HG02870 (cell line): ENCODE measurements around the gene SMYD3.

Experiments used
- ATAC-seq: cut with Tn5 transposase; IDR thresholded peaks from one replicate; pipeline ENCODE4 v1.9.1; 2021; ENCODE audit warnings: mild to moderate bottlenecking, moderate library complexity; ENCODE audit not compliant: unreplicated experiment

The SMYD3 gene

DNA sequence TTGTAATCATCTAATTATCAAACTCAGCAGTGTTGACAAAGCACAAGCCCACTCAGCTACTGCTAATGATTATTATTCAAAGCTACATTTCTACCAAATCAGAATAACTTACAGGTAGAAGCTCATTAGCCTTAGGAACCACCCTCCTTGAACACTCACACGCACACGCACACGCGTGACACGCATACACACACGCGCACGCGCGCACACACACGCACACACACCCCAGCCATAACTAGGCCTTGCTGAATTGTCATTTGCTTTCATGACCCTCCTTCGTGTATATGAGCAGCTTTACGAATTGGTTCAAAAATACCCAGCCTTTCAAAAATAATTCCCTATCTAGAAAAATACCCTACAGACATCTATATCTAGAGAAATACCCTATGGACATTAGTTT is 195.6 kb downstream of the SMYD3 start:
- no peak for ATAC-seq

DNA sequence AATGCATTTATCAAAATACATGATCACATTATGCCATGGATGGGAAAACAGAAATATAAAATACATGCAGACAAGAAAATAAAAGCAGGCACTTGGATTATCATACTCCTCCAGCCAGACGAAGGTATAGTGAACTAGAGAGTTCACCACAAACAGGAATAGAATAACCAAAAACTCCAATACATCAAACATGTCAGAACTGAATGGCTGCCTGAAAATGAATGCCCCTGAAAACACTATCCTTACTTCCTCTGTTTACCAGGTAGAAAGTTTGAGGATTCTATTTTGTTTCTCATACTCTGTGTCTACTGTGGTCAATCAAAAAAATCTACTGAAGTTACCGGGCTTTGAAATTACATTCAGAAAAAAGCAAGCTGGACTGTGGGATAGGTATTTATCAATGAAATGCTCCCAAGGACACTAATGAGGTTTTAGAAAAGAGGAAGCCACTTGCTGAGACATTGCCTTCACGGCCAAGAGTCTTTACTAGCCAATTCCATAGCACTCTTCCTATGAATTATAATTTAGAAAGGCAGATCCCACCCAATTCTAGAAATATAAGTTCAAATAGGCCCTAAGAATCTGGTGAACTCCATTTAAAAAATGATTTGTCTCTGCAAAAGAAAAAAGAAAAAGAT is 197.7 kb downstream of the SMYD3 start:
- ATAC-seq = no peak

DNA sequence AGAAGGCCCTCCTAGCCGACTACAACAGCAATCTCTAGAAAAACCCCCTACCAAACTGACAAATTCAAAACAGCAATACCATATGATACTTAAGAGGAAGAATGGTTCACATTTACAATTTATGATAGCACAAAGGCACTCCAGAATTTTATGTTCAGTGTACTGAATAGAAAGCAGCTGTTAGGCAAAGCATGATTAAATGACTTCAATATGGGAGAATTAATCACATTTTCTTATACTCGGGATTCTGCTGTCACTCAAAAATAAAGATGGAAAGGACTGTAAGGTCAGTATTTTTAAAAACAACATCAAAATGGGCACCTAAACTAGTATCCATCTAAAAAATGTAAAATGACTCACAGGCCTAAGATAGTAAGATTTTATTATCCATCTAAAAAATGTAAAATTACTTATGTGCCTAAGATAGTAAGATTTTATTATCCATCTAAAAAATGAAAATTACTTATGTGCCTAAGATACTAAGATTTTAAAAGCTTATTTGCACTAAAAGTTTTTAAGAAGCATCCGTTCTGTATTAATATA is 198.5 kb downstream of the SMYD3 start:
- ATAC-seq = no peak

DNA sequence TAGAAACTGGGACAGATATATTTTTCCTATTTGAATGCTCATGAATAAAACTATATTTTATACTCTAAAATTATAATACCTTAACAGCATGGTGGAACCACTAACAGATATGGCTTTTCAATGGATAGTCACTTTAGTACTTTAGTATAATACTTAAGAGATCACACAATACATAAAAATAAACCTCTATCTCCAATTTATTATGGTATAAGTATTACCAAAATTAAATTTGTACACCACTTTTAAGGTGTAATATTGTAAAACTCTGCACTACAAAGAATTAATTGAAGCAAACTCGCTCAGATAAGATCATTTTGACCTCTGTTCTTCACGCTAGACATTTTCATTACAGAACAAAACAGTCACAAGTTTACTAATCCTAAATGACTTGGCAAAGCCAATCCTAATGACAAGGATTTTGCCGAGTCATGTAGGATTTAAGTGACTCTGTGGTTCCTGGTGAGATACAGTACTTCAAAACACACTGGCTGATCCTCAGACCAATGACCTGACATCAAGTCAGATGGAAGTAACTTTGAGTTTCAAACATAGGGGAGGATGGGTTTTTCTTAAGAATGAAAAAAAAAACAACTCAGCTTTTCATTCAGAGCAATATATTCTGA is 200.6 kb downstream of the SMYD3 start:
- no peak for ATAC-seq

DNA sequence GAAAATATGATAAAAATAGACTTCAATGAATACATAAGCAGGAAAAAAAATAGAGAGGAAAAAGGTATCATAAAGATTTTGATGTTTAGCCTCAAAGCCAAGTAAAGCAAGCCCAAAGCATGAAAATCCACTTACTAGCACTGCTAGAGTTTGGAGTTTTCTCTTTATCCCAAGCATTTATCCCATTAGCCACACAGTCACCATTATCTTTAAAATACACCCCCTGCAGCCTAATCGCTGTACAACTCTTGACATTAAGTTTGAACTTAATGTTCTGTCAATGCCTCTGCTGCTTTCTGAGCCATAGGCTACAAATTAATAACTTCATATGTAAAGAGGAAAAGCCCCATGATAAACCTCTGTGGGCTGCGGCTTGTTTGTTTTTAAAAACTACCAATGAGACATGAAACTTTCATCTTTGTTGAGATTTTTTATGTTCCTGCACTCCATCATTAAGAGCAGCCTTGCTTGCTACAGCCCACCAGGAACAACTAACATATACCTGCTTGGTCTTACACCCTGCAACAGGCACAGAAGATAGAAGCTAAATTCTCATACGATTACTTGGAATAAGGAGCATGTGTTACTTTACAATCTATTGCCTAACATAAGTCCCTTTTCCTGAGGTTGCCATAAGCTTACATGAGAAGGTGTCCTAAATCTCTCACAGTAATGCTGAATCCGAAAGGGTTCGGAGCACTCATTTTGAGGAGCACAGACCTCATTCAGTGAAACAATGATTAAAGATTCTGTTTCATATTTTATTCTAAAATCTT is 202.4 kb downstream of the SMYD3 start:
- no peak for ATAC-seq

DNA sequence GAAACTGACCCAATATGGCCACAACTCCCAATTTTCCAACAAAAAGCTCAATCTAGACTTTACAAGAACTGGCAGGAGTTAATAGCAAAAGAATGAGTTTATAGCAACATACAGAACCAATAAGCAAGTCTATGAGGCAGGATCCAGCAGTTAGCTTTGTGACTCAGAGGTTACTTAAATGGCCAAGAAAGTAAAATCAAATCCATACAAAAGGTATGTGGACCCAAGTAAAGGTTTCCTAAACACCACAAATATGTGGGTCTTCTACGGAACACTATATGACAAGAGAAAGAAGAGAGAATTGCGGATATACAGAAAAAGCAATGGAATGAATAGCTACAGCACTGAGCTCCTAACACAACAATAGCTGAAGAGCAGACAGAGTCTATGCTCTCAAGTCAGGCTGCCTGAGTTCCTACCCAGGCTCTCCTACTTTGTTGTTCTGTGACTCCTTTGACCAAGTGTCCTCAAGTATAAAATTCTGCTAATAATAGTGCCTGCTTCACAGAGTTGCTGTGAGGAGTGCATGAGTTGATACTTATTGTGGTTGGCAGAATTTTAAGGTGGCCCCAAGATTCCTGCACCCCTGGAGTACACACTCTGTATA is 204.3 kb downstream of the SMYD3 start:
- no peak for ATAC-seq

DNA sequence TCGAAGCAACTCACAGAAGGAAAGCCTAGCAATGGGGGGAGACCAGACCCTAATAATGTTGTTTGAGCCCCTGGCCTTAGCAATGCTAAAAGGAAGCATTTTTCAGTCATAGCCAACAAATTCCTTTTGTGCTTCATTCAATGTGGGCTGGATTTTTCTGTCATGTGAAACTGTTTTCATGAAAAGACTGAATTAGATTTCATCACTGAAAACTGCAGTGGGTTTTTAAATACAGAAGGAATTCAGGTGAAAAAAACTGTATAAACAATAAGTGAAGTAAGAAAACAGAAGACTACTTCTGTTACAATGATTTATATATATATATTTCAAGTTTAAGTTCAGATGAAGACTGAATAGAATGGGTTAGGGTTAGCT is 204.8 kb downstream of the SMYD3 start:
- ATAC-seq = no peak

DNA sequence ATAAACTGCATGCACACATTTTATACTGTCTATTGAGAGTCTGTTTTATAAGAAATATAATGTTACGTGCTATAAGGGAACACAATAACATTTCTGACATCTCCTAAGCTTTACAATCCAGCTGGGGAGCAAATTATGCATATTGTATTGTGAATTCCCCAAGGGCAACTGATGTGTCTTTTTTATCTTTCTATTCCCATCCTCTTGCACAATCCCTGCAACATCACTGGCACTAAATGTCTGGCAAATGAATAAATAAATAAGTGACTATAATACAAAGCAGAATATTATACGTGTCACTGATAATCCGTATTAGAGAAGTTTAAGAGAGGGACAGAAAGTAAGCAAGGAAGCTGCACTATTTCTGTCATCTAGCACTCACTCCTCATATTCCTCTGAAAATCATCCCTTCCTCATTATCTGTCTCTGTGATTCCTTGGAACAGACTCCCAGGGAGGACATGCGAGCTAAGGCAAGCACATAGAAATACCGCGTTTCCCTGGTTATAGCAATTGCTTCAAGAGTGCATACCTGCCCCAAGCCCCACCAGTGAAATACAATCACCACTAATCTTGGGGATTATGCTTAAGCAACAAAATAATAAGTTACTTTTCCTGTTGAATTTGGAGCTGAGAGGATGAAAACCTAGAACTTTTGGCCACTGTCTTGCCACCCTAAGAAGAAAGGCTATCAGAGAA is 205.4 kb downstream of the SMYD3 start:
- ATAC-seq = no peak

DNA sequence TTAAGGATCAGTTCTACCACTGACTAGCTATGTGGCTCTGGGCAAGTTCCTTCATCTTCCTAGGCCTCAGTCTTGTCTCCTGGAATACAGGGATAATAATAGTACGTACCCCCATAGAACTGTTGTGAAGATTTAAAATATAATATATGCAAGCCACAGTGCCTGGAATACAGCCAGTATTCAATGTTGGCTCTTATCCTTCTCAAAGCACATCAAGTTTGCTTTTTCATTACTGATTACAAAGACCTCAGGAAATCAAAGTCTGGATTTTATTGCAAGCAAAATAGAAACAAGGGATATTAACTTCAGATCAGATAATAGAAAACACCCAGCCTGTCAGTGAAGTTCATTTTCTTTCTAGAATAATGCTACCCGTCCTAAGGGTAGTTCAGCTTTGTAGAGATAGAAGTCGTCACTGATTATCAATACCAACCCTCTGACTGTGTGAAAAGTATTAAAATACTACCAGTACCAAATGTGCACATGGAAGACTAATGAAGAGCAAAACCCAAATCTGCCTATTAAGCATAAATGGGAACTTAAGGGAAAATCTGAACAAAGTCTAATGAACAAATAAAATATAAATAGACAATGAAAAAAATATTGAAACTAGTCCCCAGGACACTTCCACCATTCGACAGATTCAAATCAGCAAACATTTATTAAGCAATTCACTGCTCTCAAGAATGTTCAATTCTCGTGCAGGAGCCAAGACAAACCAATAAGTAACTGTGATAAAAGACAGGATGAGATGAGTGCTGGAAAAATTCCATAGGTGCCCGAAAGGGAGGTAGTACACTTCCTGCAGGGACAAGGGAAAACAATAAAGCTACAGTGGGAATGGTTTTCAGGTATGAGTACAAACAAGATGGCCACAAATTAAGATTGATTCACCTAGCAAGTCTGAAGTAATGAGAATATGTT is 206.2 kb downstream of the SMYD3 start:
- ATAC-seq = no peak

DNA sequence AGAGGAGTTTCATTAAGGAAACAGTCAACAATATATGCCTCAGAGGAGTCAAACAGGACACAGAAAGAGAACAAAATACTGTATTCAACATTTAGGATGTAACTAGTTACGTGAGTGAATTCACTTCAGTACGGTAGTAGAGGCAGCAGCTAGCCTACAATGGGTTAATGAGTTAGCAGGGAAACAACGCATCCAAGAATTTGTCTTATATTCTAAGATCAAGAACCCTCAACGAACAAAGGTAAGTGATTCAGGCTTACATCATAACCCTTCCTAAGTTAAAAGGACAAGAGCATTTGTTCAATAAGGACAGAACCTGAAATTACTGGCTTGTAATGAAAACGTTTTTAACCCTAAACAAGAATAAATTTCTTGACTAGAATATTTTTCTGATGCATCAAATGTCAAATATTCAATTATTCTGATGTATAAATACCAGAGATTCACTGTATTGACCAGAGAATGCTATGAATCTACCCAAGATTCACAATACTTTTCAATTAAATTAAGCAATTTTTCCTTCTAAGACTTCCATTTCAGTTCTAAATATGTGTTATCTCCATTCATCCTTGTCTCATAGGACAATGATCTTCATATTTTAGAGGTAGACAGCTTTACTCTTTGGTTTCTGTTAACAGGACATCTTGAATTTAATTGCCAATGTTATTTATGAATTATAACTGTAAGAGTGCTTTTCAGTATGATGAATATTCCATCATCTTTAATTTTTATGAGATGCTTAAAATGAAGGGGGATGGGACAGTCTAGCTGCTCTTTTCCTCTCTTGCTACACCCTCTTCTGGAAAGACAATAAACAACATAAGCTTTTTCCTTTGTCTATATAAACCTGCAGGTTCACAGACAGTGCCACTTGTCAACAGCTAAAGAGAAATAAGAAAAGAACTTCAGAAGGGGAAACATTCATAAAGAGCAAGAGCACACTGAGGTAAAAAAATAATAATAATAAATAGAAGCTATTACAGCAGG is 209.5 kb downstream of the SMYD3 start:
- no peak for ATAC-seq

DNA sequence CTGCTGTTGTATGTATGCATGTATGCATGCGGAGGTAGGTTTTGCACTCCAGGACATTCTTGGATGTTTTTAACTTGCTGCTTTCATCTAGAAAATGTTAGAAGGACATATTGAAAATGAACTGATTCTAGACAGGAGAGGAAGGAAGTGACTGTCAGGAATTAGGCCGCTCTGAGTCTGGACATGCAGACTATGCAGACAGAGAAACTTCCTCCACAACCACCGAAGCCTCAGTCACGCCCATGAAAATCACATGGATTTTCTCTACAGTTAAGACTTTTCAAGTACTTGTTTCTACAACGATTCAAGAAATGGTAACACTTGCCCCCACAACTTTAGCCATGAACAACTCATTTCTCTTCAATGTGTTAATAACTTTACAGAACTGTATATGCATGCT is 211.1 kb downstream of the SMYD3 start:
- no peak for ATAC-seq

DNA sequence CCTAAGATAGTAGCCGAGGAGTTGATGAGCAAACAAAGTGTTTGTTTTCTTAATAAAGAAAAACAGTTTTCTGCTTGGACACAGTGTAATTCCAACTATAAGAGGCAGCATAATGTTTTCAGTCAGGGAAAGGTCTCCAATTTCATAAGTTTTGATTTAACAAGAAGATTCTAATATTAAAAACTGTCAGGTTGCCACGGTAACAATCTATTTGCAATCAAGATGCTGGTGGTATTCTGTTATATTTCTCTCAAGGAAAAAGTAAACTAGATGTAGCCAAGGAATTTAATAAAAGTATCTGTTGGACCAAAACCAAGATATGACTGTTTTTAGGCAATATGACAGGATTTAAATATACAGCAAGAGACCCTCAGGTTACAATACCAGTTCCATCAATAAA is 211.7 kb downstream of the SMYD3 start:
- no peak for ATAC-seq

DNA sequence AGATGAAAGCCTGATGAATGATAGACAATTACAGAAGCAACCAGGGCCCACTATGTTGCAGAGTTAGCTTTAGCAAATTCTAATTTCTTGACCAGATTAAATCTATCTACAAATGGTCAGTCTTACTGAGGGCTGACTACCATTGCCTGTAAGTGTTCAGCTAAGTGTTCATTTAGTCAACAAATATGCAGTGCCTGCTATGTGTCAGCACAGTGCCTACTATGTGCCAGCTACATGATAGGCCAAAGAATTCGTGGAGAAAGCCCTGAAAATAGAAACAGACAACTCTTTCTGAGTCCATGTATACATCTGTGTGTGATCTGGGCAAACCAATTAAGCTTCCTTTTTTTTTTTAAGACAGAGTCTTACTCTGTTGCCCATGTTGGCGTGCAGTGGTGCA is 212.8 kb downstream of the SMYD3 start:
- ATAC-seq = no peak

DNA sequence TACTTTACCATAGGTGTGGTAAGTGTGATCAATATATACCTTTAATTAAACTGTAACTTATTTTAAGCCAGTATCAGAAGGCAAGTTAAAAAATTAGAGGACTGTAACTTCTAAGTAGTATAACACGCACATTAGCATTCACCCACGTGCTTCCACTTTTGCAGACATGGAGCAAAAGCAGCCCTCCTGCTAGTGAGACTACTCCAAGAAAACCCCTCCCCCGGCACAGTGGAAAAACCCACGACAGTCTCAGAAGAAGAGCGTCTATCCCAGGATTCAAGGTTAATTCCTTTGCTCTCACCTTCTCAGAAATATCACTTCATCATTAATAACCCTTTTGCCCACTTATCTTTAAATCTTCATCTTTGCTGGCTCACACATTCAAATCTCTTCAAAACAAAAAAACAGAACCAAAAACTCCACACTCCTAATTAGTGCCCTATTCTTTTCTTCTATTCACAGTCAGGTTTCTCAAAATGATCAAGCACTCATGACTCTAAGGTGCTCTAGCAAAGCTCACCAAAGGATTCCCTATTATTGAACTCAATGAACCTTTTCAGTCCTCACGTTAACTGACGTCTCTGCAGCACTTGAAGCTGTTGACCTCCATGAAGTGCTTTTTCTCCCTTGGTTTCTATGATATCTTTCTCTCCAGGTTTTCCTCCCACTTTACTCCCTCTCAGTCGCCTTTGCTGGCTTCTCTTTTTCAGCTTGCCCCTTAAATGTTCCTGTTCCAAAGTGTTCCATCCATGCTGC is 213.5 kb downstream of the SMYD3 start:
- ATAC-seq = no peak

DNA sequence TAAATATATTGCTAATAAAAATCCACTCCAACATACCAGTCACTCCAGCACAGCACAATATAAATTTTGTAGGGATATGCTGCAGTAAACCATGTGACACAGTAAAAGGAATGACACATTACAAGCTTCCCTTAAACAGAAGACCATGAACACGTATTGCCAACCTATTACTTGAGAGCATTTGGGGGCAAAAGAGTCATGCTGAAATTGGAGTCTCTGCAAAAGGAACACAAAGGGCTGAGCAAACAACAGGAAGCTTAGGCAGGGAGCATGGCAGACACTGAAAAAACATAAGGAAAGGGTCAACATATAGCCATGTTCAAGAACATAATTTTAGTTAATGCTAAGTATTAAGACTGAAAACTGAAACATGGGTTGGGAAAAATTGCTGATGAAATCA is 214.5 kb downstream of the SMYD3 start:
- no peak for ATAC-seq

DNA sequence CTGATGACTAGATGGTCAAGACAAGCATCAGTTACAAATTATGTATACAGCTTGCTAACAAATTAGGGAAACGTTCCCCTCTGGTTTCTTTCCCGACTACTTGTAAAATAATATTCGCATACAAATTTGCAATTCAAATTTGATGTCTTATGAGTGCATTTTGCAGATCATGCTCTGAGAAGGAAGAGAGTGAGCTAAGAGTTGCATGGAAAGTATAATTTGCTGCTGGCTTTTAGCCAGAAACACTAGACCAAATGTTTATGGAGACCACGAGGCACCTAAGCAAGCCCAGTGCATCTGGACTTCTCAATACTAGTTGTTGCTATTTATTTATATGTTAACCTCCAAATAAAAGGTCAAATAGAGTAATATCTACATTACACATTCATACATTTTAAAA is 216.0 kb downstream of the SMYD3 start:
- ATAC-seq = no peak

DNA sequence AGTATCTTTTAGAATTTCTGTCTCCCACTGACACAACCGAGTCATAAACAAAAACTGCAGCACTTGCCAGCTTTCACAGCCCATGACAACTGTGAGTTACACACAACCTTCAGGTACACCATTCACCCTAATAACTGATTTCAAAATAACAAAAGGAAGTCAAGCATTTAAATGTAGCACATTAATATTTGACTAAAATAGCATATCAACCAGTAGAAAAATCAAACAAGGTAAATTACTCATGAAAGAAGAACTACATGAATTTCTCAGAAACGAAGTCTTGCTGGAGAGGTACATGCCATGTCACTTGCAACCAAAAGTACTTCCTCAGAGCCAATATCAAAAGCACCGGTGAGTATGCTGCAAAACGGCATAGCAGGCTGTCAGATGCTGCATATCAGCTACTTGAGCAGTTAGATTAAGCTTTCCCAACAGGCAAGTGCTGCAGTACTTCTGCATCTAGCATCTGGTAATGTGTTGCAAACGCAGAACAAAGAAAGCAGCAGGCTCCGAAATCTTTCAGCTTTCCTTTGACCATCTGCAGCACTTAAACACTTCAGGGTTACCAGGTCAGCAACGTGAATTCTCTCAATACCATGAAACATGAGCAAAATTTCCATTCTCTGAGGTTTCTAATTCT is 223.2 kb downstream of the SMYD3 start:
- ATAC-seq = no peak

DNA sequence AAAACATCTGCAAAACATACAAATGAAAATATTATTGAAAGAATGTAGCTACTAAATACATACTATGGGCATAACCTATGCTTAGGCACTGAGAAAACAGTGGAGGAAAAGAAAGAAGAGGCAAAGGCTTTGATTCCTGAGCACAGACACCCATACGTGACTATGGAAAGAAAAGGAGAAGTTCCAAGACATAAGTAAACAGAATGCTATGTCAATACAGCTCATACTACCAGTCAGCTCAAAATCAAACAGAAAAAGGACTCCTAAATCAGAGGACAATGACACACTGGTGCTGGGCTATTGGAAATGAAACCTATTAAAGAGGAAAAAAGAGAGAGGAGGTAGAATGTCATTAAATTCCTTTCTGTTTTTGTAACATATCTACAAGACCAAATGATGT is 225.4 kb downstream of the SMYD3 start:
- ATAC-seq = no peak
